GM18499 (cell line): ENCODE results near the gene SNTG2.

Experiments used
- ATAC-seq: cut with Tn5 transposase; IDR thresholded peaks from one replicate; pipeline ENCODE4 v1.9.1; 2021; ENCODE audit warnings: moderate number of reproducible peaks; ENCODE audit not compliant: insufficient read depth, unreplicated experiment

The SNTG2 gene

DNA sequence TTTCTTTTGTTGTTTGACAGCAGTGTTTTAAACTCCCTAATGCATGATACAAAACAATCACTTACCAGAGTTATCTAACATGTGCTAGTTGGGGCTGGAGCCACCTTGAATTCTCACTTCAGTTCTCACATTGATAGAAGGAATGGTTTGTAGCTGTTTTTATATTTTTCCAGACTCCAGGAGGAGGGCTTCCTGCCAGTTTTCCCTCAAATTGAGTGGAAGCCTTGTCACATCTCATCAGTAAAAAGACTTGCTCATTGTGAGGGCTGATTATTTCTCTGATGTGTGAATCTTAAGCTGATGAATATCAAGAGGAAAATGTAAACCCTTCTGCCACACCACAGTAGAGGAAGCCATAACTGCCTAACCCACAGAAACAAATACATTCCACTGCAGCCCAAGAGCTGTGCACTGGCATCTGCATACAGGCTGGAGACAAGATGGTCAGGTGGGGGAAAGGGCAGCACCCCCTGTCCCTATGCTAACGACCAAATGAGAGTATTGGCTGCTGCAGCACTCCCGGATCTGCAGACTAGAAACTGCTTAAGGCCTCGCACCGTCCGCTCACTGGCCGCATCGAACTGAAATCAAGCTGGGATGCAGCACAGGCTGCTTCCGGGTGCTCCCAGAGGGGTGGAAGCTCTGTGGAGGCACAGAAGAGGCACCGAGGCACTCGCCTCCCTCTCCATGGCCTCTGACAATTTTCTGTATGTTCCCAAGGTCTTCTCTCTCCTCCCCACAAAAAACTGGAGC, 388.9 kb downstream of the SNTG2 start:
- ATAC-seq = no peak

- ATAC-seq = no peak
These were observed 389.5 kb downstream of the SNTG2 start for GRCh38 chr2:1340141-1340512.

- no peak for ATAC-seq
These were observed 390.9 kb downstream of the SNTG2 start for GRCh38 chr2:1341404-1342120.

GRCh38 chr2:1348789-1349188, 398.1 kb downstream of the SNTG2 start:
- ATAC-seq = no peak

GRCh38 chr2:1350111-1350510, 399.5 kb downstream of the SNTG2 start:
- ATAC-seq = no peak

DNA sequence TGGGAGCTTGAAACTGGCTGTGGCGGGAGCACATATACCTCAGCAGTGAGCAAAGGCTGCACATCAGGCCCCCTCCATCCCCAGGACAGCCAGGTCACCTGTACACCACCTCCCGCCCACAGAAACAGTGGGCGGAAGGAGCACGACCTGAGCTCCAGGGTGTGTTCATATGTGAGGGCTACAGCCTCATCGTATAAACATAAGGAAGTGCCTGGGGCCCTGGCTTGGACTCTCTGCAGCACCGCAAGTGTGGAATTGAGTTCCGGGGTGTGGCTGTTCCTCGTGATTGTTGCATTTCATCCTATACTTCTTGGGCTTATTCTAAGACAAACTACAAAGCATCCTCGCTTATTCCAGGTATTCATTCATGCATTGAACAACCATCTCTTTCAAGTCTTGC, 402.5 kb downstream of the SNTG2 start:
- ATAC-seq = no peak

GRCh38 chr2:1353543-1353942, 402.9 kb downstream of the SNTG2 start:
- ATAC-seq = no peak

GRCh38 chr2:1360144-1360543, 409.5 kb downstream of the SNTG2 start:
- ATAC-seq = no peak

DNA sequence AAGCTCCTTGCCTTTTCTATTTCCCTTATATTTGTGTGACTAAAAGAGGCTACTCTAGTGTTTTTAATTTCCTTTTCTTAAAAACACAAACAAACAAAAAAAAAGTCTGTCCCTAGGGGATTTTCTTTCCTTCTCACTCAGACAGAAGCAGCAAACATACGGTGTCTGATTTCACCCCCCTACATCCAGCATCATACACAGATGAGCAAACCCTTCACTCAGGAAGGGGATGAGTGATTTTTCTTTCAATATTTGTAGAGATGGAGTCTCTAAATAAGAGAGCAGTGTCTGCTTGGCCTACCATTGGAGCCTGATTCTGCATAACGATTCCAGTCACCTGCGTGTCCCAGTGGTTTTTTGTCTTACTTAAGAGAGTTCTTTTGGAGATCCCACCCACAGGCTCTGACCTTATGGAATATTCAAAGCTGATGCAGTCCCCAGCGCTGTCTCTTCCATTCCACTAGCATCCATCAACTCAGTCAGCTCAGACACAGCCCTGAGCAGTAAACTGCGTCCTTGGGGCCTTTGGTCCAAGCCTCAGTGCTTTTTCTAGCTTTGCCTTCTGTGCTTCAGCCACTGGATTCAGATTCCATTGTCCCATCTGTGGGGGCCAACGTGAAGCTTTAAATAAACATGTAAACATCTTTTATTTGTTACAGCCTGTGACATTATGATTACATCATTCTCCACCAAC, 410.1 kb downstream of the SNTG2 start:
- ATAC-seq = no peak

GRCh38 chr2:1363367-1363766, 412.7 kb downstream of the SNTG2 start:
- no peak for ATAC-seq

- no peak for ATAC-seq
These were observed 416.0 kb downstream of the SNTG2 start for GRCh38 chr2:1366546-1367134.

DNA sequence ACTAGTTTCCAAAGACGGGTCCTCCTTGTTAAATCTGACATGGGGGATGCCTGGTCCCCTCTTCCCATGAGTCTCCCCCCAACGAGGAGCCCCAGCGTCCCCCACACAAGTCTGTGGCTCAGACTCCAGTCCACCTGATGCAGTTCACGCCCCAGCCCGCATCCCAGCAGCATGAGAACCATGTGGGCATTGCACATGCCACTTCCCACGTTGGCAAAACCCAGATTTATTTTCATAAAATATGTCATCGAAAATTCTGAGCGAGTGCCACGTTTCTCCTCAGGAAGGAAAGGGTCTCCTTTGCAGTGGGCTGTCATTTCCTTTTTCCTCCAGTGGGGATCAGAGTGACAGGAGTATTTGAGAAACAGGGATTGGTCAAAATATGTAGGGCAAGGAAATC, 417.0 kb downstream of the SNTG2 start:
- ATAC-seq = no peak

GRCh38 chr2:1369905-1370304, 419.3 kb downstream of the SNTG2 start:
- ATAC-seq = no peak

- no peak for ATAC-seq
These were observed 419.8 kb downstream of the SNTG2 start for GRCh38 chr2:1370461-1370860.

DNA sequence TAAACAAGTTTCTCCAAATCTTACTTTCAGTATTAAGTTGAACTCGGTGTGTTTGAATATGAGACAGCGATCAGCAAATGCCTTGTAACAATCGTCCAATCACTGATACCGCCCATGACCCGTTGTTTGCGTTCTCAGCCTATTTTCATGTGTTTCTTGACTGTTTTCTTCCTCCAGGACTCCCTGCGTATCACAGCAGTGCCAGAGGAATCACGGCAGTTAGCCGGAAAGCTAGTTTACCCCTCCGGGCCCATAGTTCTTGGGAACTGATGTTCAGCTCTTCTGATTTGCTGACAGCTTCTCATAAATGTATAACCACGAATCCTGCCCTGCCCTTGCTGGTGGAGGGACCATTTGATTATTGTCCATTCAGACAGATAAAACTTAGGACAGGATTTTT, 420.4 kb downstream of the SNTG2 start:
- no peak for ATAC-seq

DNA sequence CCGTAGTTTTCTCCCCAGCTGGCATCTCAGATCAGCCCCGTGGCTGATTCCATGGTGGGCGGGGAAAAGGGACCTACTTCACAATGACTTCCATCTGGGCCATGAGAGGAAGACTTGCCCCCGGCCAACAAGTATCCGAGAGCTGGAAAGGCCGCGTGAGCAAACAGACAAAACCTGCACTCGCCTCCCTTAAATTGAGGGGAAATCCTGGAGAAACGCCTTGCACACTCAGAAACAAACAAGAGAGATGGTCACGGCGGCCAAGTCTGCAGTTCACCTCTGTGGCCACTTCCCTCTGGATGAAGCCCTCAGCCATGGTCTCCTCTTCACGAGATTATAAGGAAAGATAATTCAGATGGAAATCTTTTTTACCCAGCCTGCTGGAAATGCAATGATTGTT, 423.2 kb downstream of the SNTG2 start:
- ATAC-seq = no peak

DNA sequence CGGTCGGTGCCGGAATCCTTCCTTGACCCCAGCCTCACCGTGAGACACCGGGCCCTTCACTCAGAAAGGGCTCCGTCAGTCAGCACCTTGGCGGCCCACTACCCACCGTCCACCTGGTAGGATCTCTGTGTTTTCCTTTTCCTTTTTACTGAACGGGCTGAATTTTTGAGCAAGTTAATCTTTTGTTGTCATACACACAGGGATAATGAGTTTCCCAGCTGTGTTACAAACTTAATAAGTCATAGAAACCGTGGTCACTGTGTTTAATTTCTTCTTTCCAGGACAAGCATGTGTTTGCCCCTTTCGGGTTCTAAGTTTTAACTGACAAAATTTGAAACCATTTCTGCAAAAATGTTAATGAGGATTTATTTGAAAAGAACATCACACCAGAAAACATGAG, 423.6 kb downstream of the SNTG2 start:
- ATAC-seq = no peak

DNA sequence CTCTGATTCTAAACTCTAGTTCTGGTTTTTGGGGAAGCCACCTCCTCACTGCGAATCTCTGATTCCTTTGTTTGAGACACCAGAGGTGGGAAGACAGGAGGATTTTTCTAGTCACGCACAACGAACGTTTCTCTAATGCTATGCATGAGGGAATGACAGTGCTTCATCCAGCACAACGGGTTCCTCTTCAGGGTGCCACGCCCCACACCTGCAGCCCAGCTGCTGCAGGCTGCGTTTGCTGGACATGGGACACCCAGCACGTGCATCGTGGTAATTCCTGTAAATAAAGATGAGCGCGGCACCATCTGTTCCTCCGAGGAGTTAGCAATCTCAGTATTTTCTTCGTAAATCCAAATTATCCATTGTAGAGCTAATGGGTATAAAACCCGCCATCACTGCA, 425.1 kb downstream of the SNTG2 start:
- ATAC-seq = no peak

DNA sequence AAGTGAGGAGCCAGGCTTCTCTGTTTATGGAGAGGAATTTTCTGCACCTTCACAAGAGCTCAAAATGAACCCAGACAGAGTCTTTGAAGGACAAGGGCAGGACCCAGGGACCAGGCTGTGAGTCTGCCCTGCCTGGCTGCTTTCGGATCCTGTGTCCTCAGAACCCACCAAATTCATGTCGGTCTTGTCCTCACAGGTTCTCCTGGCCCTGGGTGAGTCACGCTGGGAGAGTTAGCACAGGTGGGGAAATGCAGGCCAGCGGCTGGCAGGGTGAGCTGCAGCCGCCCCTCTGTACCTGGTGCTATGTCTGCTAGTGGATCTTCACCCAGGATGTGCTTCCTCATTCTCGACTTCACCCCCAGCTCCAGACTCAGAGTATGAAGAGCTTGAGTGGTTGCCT, 426.8 kb downstream of the SNTG2 start:
- no peak for ATAC-seq

GRCh38 chr2:1378456-1379150, 428.0 kb downstream of the SNTG2 start:
- no peak for ATAC-seq

GRCh38 chr2:1381644-1382043, 431.0 kb downstream of the SNTG2 start:
- no peak for ATAC-seq
